ENCODE data around the gene MGMT. TPM values are rescaled to one million over a fixed set of nuclear protein-coding genes. Genes with fewer than 3 reads are reported as not detected.

Gene MGMT
- total RNA-seq, 2 experiments from 2014 or later: 20.9 to 23.3 TPM

GRCh38 chr10:129470103-129470851 is 3.2 kb downstream of the MGMT start:
- Mint-ChIP-seq H3K4me3 (no peak overlapping the region), H3K27me3 (no peaks in the 10 kb centered on the region), H3K27ac (no peak overlapping the region), H3K9me3 (no peaks in the 10 kb centered on the region), H3K4me1 (peaks cover 14% of the 10 kb centered on the region), H3K36me3 (peaks cover 7% of the 10 kb centered on the region)
- no peak for DNase-seq

- H3K27ac Mint-ChIP-seq: no peak overlapping the region
- no peak for DNase-seq
- H3K4me3 Mint-ChIP-seq: no peak overlapping the region
- H3K27me3 Mint-ChIP-seq: no peaks in the 10 kb centered on the region
- H3K36me3 Mint-ChIP-seq: peaks cover 7% of the 10 kb centered on the region
- H3K4me1 Mint-ChIP-seq: peaks cover 9% of the 10 kb centered on the region
- H3K9me3 Mint-ChIP-seq: no peaks in the 10 kb centered on the region
Observed at GRCh38 chr10:129471447-129472175, 4.6 kb downstream of the MGMT start.

GRCh38 chr10:129472696-129473555 is 5.9 kb downstream of the MGMT start:
- no peak overlapping the region for H3K4me3 Mint-ChIP-seq
- DNase-seq: no peak
- H3K9me3 Mint-ChIP-seq: no peaks in the 10 kb centered on the region

GRCh38 chr10:129474642-129475041 is 7.6 kb downstream of the MGMT start:
- Mint-ChIP-seq H3K27me3 (no peaks in the 10 kb centered on the region), H3K9me3 (peaks cover 4% of the 10 kb centered on the region), H3K27ac (no peak overlapping the region), H3K4me3 (no peak overlapping the region), H3K4me1 (peaks cover 7% of the 10 kb centered on the region), H3K36me3 (peaks cover 19% of the 10 kb centered on the region)
- no peak for DNase-seq

More at GRCh38 chr10:129472696-129473555, 5.9 kb downstream of the MGMT start:
- H3K4me1 Mint-ChIP-seq: peaks cover 9% of the 10 kb centered on the region
- H3K36me3 Mint-ChIP-seq: peaks cover 14% of the 10 kb centered on the region
- no peak overlapping the region for H3K27ac Mint-ChIP-seq
- no peaks in the 10 kb centered on the region for H3K27me3 Mint-ChIP-seq

- H3K4me3 Mint-ChIP-seq: no peak overlapping the region
- H3K27ac Mint-ChIP-seq: no peak overlapping the region
- no peaks in the 10 kb centered on the region for H3K27me3 Mint-ChIP-seq
- DNase-seq: no peak
- peaks cover 5% of the 10 kb centered on the region for H3K4me1 Mint-ChIP-seq
- H3K36me3 Mint-ChIP-seq: peaks cover 28% of the 10 kb centered on the region
- H3K9me3 Mint-ChIP-seq: peaks cover 14% of the 10 kb centered on the region
Observed at GRCh38 chr10:129476431-129476830, 9.4 kb downstream of the MGMT start.

- no peak for DNase-seq
- Mint-ChIP-seq H3K36me3 (peaks cover 33% of the 10 kb centered on the region), H3K4me1 (peaks cover 5% of the 10 kb centered on the region), H3K4me3 (no peak overlapping the region), H3K27ac (no peak overlapping the region), H3K27me3 (no peaks in the 10 kb centered on the region), H3K9me3 (peaks cover 19% of the 10 kb centered on the region)
Observed at GRCh38 chr10:129477051-129477450, 10.0 kb downstream of the MGMT start.

GRCh38 chr10:129481641-129482040 is 14.6 kb downstream of the MGMT start:
- no peak overlapping the region for H3K27ac Mint-ChIP-seq
- H3K27me3 Mint-ChIP-seq: no peaks in the 10 kb centered on the region
- peaks cover 66% of the 10 kb centered on the region for H3K36me3 Mint-ChIP-seq
- peaks cover 46% of the 10 kb centered on the region for H3K9me3 Mint-ChIP-seq
- H3K4me1 Mint-ChIP-seq: peaks cover 3% of the 10 kb centered on the region
- no peak for DNase-seq
- no peak overlapping the region for H3K4me3 Mint-ChIP-seq

GRCh38 chr10:129483430-129484010 is 16.5 kb downstream of the MGMT start:
- DNase-seq: no peak
- no peak overlapping the region for H3K4me3 Mint-ChIP-seq
- no peak overlapping the region for H3K27ac Mint-ChIP-seq
- H3K36me3 Mint-ChIP-seq: peaks cover 64% of the 10 kb centered on the region
- no peaks in the 10 kb centered on the region for H3K27me3 Mint-ChIP-seq
- H3K9me3 Mint-ChIP-seq: peaks cover 51% of the 10 kb centered on the region
- H3K4me1 Mint-ChIP-seq: peaks cover 3% of the 10 kb centered on the region

GRCh38 chr10:129486805-129487204 is 19.8 kb downstream of the MGMT start:
- Mint-ChIP-seq H3K4me3 (no peak overlapping the region), H3K27ac (no peak overlapping the region), H3K36me3 (peaks cover 65% of the 10 kb centered on the region), H3K27me3 (no peaks in the 10 kb centered on the region), H3K9me3 (peaks cover 56% of the 10 kb centered on the region), H3K4me1 (peaks cover 3% of the 10 kb centered on the region)
- DNase-seq: no peak

- H3K9me3 Mint-ChIP-seq: peaks cover 35% of the 10 kb centered on the region
- H3K27ac Mint-ChIP-seq: no peak overlapping the region
Observed at GRCh38 chr10:129491123-129491734, 24.2 kb downstream of the MGMT start.

GRCh38 chr10:129494176-129494575 is 27.1 kb downstream of the MGMT start:
- H3K36me3 Mint-ChIP-seq: peaks cover 58% of the 10 kb centered on the region
- H3K27ac Mint-ChIP-seq: no peak overlapping the region

More at GRCh38 chr10:129491123-129491734, 24.2 kb downstream of the MGMT start:
- no peaks in the 10 kb centered on the region for H3K27me3 Mint-ChIP-seq
- H3K36me3 Mint-ChIP-seq: peaks cover 49% of the 10 kb centered on the region
- H3K4me1 Mint-ChIP-seq: peaks cover 7% of the 10 kb centered on the region
- no peak for DNase-seq
- H3K4me3 Mint-ChIP-seq: no peak overlapping the region

GRCh38 chr10:129494740-129495139 is 27.7 kb downstream of the MGMT start:
- Mint-ChIP-seq H3K9me3 (peaks cover 26% of the 10 kb centered on the region), H3K4me3 (no peak overlapping the region), H3K27me3 (no peaks in the 10 kb centered on the region), H3K27ac (no peak overlapping the region), H3K36me3 (peaks cover 58% of the 10 kb centered on the region), H3K4me1 (peaks cover 10% of the 10 kb centered on the region)
- DNase-seq: no peak

More at GRCh38 chr10:129494176-129494575, 27.1 kb downstream of the MGMT start:
- H3K4me3 Mint-ChIP-seq: no peak overlapping the region
- peaks cover 30% of the 10 kb centered on the region for H3K9me3 Mint-ChIP-seq
- DNase-seq: no peak
- peaks cover 10% of the 10 kb centered on the region for H3K4me1 Mint-ChIP-seq
- no peaks in the 10 kb centered on the region for H3K27me3 Mint-ChIP-seq

GRCh38 chr10:129495256-129495655 is 28.2 kb downstream of the MGMT start:
- no peak for DNase-seq
- H3K27ac Mint-ChIP-seq: no peak overlapping the region
- H3K27me3 Mint-ChIP-seq: no peaks in the 10 kb centered on the region
- no peak overlapping the region for H3K4me3 Mint-ChIP-seq
- peaks cover 10% of the 10 kb centered on the region for H3K4me1 Mint-ChIP-seq
- peaks cover 23% of the 10 kb centered on the region for H3K9me3 Mint-ChIP-seq
- peaks cover 58% of the 10 kb centered on the region for H3K36me3 Mint-ChIP-seq

- Mint-ChIP-seq H3K27ac (no peak overlapping the region), H3K4me1 (peaks cover 10% of the 10 kb centered on the region), H3K9me3 (peaks cover 21% of the 10 kb centered on the region), H3K36me3 (peaks cover 60% of the 10 kb centered on the region), H3K4me3 (no peak overlapping the region), H3K27me3 (no peaks in the 10 kb centered on the region)
- DNase-seq: no peak
Observed at GRCh38 chr10:129495698-129496097, 28.7 kb downstream of the MGMT start.

All from activated naive CD8-positive, alpha-beta T cell treated with anti-CD3 and anti-CD28 coated beads for 36 hours (primary cell).